Measurements from ENCODE around the gene UGT1A8. TPM values are rescaled to one million over a fixed set of nuclear protein-coding genes. Genes with fewer than 3 reads are reported as not detected.

The UGT1A8 gene
- total RNA-seq, 1 donor from 2014 or later: under 0.01 TPM

DNA sequence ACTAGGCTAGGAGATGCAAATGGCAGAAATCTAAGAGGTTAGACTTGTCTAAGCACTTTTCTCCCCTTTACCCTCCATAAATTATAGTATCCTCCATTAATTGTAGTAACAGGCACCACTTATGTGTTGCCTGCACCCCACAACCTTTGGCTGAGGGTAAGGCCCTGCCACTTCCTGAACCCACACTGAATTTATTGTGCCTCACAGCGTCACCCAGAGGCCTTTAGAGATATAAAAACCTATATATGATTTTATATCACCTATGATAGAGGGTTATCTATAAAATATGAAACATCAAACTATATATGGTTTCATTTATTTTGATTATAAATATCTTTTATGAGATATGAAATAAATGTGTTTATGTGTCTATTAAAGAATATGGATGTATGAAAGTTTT lies 56.9 kb downstream of the UGT1A8 start:
- FAIRE-seq (no peak), DNase-seq (ENCODE audit: low read depth) (no peak)
- no peaks in the 10 kb centered on the region for H3K27me3 ChIP-seq (ENCODE audit: control insufficient read depth, insufficient read depth, low read length)
- no peak overlapping the region for H3K4me3 ChIP-seq (ENCODE audit: low read depth, low read length)
- TF ChIP-seq, protein P1, sequence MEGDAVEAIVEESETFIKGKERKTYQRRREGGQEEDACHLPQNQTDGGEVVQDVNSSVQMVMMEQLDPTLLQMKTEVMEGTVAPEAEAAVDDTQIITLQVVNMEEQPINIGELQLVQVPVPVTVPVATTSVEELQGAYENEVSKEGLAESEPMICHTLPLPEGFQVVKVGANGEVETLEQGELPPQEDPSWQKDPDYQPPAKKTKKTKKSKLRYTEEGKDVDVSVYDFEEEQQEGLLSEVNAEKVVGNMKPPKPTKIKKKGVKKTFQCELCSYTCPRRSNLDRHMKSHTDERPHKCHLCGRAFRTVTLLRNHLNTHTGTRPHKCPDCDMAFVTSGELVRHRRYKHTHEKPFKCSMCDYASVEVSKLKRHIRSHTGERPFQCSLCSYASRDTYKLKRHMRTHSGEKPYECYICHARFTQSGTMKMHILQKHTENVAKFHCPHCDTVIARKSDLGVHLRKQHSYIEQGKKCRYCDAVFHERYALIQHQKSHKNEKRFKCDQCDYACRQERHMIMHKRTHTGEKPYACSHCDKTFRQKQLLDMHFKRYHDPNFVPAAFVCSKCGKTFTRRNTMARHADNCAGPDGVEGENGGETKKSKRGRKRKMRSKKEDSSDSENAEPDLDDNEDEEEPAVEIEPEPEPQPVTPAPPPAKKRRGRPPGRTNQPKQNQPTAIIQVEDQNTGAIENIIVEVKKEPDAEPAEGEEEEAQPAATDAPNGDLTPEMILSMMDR (IDR thresholded peaks at IDR 0.05; ENCODE audit: insufficient read depth, low read length, severe bottlenecking): no peak
- no peaks in the 10 kb centered on the region for H3K36me3 ChIP-seq (ENCODE audit: control insufficient read depth, insufficient read depth, low read length)

DNA sequence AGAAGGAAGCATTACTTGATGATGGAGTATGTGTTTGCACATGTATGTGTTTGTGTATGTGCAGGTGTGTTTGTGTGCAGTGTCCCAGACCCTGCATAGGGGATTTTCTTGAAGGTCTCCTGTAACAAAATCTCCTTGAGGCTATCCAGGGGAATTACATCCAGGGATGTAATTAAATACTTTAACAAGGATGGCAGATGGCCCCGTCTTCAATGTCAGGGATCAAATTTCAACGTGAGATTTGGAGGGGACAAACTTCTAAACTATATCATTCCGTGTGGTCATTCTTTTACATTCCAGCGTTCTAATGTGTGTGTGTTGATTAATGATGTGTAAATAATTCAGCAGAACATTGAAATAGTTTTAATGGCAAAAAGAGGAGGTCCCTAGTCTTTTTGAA lies 57.6 kb downstream of the UGT1A8 start:
- DNase-seq (ENCODE audit: low read depth) (no peak), FAIRE-seq (no peak)
- no peak overlapping the region for H3K4me3 ChIP-seq (ENCODE audit: low read depth, low read length)
- no peaks in the 10 kb centered on the region for H3K36me3 ChIP-seq (ENCODE audit: control insufficient read depth, insufficient read depth, low read length)
- H3K27me3 ChIP-seq (ENCODE audit: control insufficient read depth, insufficient read depth, low read length): no peaks in the 10 kb centered on the region
- TF ChIP-seq, protein P1 (IDR thresholded peaks at IDR 0.05; ENCODE audit: insufficient read depth, low read length, severe bottlenecking): peak; percentile 1

DNA sequence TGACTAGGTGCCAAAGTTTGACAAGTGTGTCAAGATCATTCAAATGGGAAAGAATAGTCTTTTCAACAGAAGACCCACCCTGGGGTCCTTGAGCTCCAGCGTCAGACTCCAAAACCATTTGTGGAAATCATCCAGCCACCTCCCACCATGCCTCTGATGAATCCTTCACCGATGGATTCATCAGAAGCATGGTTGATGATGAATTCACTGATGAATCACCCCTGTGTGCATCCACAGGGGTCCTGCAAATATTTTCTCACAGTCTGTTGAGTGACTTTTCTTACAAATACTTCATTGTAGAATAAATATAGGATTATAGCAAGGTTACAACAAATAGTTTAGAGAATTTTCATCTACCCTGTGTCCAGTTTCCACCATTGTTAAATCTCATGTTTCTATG lies 58.6 kb downstream of the UGT1A8 start:
- DNase-seq (ENCODE audit: low read depth): no peak
- no peaks in the 10 kb centered on the region for H3K27me3 ChIP-seq (ENCODE audit: control insufficient read depth, insufficient read depth, low read length)
- no peak overlapping the region for H3K4me3 ChIP-seq (ENCODE audit: low read depth, low read length)
- TF ChIP-seq, protein P1 (IDR thresholded peaks at IDR 0.05; ENCODE audit: insufficient read depth, low read length, severe bottlenecking): no peak
- FAIRE-seq: no peak
- H3K36me3 ChIP-seq (ENCODE audit: control insufficient read depth, insufficient read depth, low read length): no peaks in the 10 kb centered on the region

DNA sequence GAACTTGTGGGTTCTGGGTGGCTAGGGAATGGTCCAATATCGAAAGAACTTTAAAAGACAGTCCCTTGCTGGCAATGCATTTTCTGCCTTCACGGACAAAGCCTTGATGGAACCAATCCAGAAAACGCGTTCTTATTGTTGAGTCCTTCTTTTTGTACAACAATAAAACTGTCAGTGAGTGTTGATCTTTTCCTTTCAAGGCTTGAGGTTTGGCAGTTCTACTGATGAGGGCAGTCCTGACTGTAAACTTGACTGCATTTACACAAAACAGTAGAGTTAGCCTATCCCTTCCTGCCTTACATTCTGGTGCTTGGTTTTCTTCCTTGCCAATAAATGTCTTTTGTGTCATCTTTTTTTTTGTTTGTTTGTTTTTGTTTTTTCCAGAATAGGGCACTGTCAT lies 61.8 kb downstream of the UGT1A8 start:
- Histone ChIP-seq H3K4me3 (ENCODE audit: low read depth, low read length) (no peak overlapping the region), H3K36me3 (ENCODE audit: control insufficient read depth, insufficient read depth, low read length) (no peaks in the 10 kb centered on the region), H3K27me3 (ENCODE audit: control insufficient read depth, insufficient read depth, low read length) (no peaks in the 10 kb centered on the region)
- DNase-seq (ENCODE audit: low read depth): no peak
- FAIRE-seq: no peak
- TF ChIP-seq, protein P1 (IDR thresholded peaks at IDR 0.05; ENCODE audit: insufficient read depth, low read length, severe bottlenecking): no peak

DNA sequence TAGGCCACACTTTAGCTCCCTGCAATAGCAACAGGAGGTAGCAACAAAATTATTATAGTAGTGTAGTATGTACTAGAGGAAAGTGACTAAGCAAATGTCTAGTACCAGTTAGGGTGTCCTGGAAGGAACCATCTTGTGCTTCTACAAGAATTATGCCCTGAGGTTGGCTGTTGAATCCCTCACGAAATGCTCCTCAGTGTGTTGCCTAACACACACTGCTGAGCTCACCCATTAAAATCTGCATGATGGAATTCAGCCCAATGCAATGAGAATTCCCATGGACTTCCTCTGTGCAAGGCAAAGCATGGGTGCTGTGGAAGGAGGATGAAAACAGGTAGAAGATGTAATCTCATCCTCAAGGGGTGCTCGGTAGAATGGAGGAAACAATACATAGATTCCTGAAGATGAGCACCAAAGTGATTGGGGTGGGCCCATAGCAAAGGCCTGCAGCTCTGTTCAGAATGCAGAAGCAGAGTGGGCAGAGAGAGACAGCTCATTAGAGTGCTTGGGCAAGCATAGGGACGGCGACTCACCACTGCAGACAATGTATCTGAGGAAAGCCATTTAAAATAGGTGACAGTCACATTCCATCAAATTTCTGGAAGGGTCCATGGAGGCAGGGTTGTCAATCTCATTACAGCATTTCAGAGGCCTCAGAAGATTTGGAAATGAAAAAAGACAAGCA lies 63.1 kb downstream of the UGT1A8 start:
- Histone ChIP-seq H3K36me3 (ENCODE audit: control insufficient read depth, insufficient read depth, low read length) (no peaks in the 10 kb centered on the region), H3K4me3 (ENCODE audit: low read depth, low read length) (no peak overlapping the region), H3K27me3 (ENCODE audit: control insufficient read depth, insufficient read depth, low read length) (no peaks in the 10 kb centered on the region)
- no peak for DNase-seq (ENCODE audit: low read depth)
- TF ChIP-seq, protein P1 (IDR thresholded peaks at IDR 0.05; ENCODE audit: insufficient read depth, low read length, severe bottlenecking): no peak
- peak; percentile 92 for FAIRE-seq
